ENCODE results near the gene IGSF21. TPM values are rescaled to one million over a fixed set of nuclear protein-coding genes. Genes with fewer than 3 reads are reported as not detected.

IGSF21 gene
- total RNA-seq, 1 experiment from 2014 or later, result 5.2 TPM

DNA sequence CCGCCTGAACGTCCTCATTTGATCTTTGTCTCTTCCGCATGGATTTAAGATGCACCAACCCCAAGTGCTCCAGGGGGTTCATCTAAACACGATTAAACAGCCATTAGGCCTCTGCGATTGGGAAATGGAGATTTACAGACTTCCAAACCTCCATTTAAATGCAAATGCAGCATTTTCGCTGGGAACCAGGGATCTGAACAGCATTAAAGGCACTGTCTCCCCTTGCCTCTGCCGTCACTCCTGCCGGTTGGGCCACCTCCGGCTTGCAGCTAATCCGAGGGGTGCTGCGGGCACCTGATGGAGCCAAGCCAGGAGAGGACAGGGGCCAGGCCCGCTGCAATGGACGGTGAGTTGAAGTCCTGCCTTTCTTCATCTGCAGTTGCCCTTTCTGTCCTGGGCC, 302.8 kb downstream of the IGSF21 start:
- no peak overlapping the region for H2BK20ac ChIP-seq (ENCODE audit: low read depth, low read length, poor library complexity, severe bottlenecking)
- H3K9ac ChIP-seq (ENCODE audit: extremely low read depth, insufficient read length, low read length), result no peak overlapping the region
- no peak overlapping the region for H4K8ac ChIP-seq (replicated peaks; ENCODE audit: insufficient read length, low read depth, low read length)
- no peaks in the 10 kb centered on the region for H3K79me1 ChIP-seq (ENCODE audit: insufficient read depth, low read depth, low read length, poor library complexity, severe bottlenecking)
- H2BK5ac ChIP-seq (ENCODE audit: insufficient read length, low read length), result no peak overlapping the region
- H3K4me1 Mint-ChIP-seq, result peaks cover 58 to 81% of the 10 kb centered on the region in 2 experiments
- H3K27ac Mint-ChIP-seq, result peak overlapping the region; percentile 12 to 98 (median 93); a peak in 5 of 7 replicates
- peaks cover 16% of the 10 kb centered on the region; the same call in 1 of the 2 replicates for H3K4me1 ChIP-seq (ENCODE audit: insufficient read depth, low read length)
- H4K20me1 ChIP-seq (ENCODE audit: control insufficient read depth, insufficient read depth, insufficient read length), result no peaks in the 10 kb centered on the region
- no peak overlapping the region for H3K4me2 ChIP-seq (ENCODE audit: insufficient read depth, insufficient read length, low read length)
- peak overlapping the region; percentile 53 for H3K18ac ChIP-seq (ENCODE audit: insufficient read length, low read depth, low read length)
- H4K5ac ChIP-seq (ENCODE audit: insufficient read length, low read depth, low read length), result no peak overlapping the region
- peak overlapping the region in 1 of 2 experiments; percentile 34; a peak in 3 of 5 replicates for H3K4me3 Mint-ChIP-seq
- no peaks in the 10 kb centered on the region for H3K27me3 ChIP-seq (ENCODE audit: insufficient read depth, low read length)
- H3K23me2 ChIP-seq (ENCODE audit: insufficient read length, low read depth, low read length, poor library complexity, severe bottlenecking), result no peaks in the 10 kb centered on the region
- H3K23ac ChIP-seq (ENCODE audit: insufficient read length, low read depth, low read length), result no peak overlapping the region
- H3K9me3 Mint-ChIP-seq, result peaks cover 27% of the 10 kb centered on the region in 2 experiments
- no peak overlapping the region for H3T11ph ChIP-seq (ENCODE audit: low read length)
- no peak overlapping the region for H3K27ac ChIP-seq (ENCODE audit: insufficient read length, low read depth, low read length)
- no peak overlapping the region for H4K91ac ChIP-seq (ENCODE audit: insufficient read length, low read depth, low read length)
- H2BK15ac ChIP-seq (ENCODE audit: low read depth, low read length), result no peak overlapping the region
- no peaks in the 10 kb centered on the region for H3K79me2 ChIP-seq (ENCODE audit: insufficient read depth, low read length)
- no peak overlapping the region; the same call in 1 of the 2 replicates for H3K14ac ChIP-seq (ENCODE audit: insufficient read depth, low read length)
- WGBS (ENCODE audit: extremely low coverage, insufficient read length, low lambda C conversion rate), result no CpG with 5 or more reads among the region's 13 CpGs
- no peak overlapping the region for H3K4ac ChIP-seq (ENCODE audit: low read depth, low read length)
- H2AFZ ChIP-seq (ENCODE audit: low read length), result no peak overlapping the region
- no peak overlapping the region for H2AK5ac ChIP-seq (ENCODE audit: insufficient read length, low read length)
- H2BK120ac ChIP-seq (ENCODE audit: low read depth, low read length, poor library complexity, severe bottlenecking), result no peak overlapping the region
- H2BK12ac ChIP-seq (ENCODE audit: insufficient read length, low read depth, low read length), result no peak overlapping the region
- no peak for TF ChIP-seq CTCF (conservative IDR thresholded peaks at IDR 0.05)
- no peaks in the 10 kb centered on the region; the same call in 1 of the 2 replicates for H3K27me3 Mint-ChIP-seq (ENCODE audit: low read depth)
- peak; percentile 58 for DNase-seq
- H3K36me3 Mint-ChIP-seq (ENCODE audit: insufficient read depth in 1 of 3, low read depth in 3 of 3), result peaks cover 30 to 34% (median 30%) of the 10 kb centered on the region in 3 experiments
- peaks cover 7% of the 10 kb centered on the region for H3K9me3 ChIP-seq (ENCODE audit: control insufficient read depth, low read depth, low read length)
- H3K56ac ChIP-seq (ENCODE audit: insufficient read length, low read depth, low read length), result no peak overlapping the region

All from H9 (cell line).